GM12874 (cell line): ENCODE data around the gene NOSIP.

Source experiments
- CTCF ChIP-seq: IDR thresholded peaks from 2 replicates; pipeline ENCODE4 v1.5.1; 2011; ENCODE audit warnings: low read depth, mild to moderate bottlenecking, control low read depth, low read length, moderate library complexity; ENCODE audit not compliant: insufficient read depth

Gene NOSIP

DNA sequence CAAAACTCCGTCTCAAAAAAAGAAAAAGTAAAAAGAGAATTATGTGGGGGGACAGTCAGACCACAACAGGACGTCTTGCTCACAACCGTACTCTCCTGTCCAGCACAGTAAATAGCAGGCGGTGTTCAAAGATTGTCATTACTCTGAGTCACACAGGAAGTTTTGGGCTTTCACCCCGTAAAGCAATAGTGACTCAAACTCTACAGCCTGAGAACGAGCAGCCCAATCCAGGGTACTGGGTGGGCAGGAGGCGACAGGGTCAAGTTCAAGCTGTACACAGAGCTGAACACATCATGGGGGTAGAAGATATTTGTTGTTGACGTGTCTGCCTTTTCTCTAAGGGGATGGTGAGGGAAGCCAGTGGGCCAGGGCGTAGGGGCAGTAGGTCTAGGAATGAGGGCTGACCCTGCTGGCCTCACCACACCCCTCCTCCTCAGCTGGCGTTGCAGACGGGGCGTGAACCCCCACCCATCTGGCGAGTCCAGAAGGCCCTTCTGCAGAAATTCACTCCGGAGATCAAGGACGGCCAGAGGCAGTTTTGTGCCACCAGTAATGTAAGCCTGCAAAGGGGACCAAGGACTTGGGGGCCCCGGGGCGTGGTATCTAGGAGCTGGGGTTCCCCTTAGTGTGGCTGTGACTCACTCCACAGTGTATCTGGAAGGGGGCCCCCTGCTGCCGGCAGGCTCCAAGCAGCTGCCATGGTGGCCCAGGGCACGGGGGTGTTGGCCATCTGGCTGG lies 33.9 kb upstream of the NOSIP start:
- TF ChIP-seq CTCF, result no peak

DNA sequence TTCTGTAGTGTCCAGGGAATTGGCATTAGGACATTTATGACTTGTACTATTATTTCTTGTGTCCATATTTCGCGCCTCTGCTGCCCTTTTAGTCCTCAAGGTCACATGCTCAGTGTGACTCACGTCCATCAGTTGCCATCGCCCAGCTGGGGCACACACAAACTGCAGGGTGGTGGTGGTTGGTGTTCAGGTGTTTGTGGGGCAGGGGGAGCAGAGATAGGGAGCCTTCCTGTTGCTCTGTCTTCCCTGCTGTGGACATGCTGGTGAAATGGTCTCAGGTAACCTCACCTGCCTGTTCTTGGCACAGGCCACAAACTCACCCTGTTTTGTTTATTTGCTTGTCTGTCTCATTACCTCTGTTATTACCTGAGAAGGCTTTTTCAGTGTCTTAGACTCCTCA lies 33.0 kb upstream of the NOSIP start:
- TF ChIP-seq CTCF, result no peak

- TF ChIP-seq CTCF, result no peak
These were observed 29.2 kb upstream of the NOSIP start for GRCh38 chr19:49609499-49610092.

GRCh38 chr19:49605605-49606004 lies 25.2 kb upstream of the NOSIP start:
- no peak for TF ChIP-seq CTCF

DNA sequence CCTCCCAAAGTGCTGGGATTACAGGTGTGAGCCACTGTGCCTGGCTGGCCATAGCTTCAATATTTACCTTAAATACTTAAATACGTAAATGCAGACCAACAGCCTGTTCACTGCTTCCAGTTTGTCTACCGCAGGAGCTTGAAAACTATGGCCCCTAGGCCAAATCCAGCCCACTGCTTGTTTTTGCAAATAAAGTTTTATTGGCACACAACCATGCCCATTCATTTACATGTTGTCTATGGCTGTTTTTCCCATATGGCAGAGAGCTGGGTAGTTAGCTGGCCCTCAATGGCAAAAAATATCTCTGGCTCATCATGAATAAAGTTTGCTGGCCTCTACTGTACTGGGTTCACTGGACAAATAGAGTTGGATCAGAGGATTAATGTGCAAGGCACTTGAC lies 22.4 kb upstream of the NOSIP start:
- TF ChIP-seq CTCF, result no peak

- no peak for TF ChIP-seq CTCF
These were observed 21.2 kb upstream of the NOSIP start for GRCh38 chr19:49601482-49602038.

DNA sequence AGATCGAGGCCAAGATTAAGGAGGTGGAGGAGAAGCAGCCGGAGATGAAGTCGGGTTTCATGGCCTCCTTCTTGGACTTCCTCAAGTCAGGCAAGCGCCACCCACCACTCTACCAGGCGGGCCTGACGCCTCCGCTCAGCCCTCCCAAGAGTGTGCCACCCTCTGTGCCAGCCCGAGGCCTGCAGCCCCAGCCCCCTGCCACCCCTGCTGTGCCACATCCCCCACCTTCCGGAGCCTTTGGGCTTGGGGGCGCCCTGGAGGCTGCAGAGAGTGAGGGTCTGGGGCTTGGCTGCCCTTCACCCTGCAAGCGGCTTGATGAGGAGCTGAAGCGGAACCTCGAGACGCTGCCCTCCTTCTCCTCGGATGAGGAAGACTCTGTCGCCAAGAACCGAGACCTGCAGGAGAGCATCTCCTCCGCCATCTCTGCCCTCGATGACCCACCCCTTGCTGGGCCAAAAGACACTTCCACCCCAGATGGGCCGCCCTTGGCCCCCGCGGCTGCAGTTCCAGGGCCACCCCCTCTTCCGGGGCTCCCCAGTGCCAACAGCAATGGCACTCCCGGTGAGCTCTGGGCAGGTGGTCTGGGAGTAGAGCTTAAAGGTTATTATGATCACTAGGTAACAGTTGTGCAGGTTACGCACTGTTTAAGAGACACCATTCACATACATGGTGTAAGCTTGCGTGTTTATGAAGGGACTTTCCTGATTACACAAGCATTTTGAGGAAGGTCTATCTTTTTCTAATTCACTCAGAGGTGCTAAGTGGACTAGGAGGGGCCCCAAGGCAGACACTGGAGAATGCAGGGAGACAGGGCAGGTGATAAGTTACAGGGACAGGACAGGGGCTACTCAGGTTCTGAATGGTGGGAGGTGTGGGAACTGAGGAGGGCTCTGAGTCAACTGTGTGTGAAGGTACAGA lies 19.3 kb upstream of the NOSIP start:
- no peak for TF ChIP-seq CTCF
